HG03039 (cell line): ENCODE measurements around the gene TBX6.
"Not testable (repeated sequence)": the region's sequence is repeated elsewhere in the genome, so short reads cannot be mapped to it uniquely, and the experiment has no call there.

Source experiments
- ATAC-seq: cut with Tn5 transposase; IDR thresholded peaks from one replicate; pipeline ENCODE4 v1.9.1; 2021; ENCODE audit warnings: mild to moderate bottlenecking, moderate library complexity; ENCODE audit not compliant: unreplicated experiment

Gene TBX6

GRCh38 chr16:30091474-30092372 is at the start of gene TBX6:
TSS of gene TBX6 (minus strand) at chr16:30091924. CDS start at chr16:30091193, 731 bp downstream.
- ATAC-seq, result peak; percentile 49

GRCh38 chr16:30139583-30140481 is 48.1 kb upstream of the TBX6 start:
- ATAC-seq, result no peak

- ATAC-seq, result no peak
Observed at GRCh38 chr16:30137897-30138296, 46.2 kb upstream of the TBX6 start.

- ATAC-seq, result no peak
Observed at GRCh38 chr16:30136971-30137605, 45.4 kb upstream of the TBX6 start.

- no peak for ATAC-seq
Observed at GRCh38 chr16:30132591-30132990, 40.9 kb upstream of the TBX6 start.

GRCh38 chr16:30131869-30132475 is 40.2 kb upstream of the TBX6 start:
- ATAC-seq, result no peak

GRCh38 chr16:30127993-30128392 is 36.3 kb upstream of the TBX6 start:
- no peak for ATAC-seq

GRCh38 chr16:30125690-30126089 is 34.0 kb upstream of the TBX6 start:
- ATAC-seq, result not testable (repeated sequence)

- ATAC-seq, result no peak
Observed at GRCh38 chr16:30124985-30125379, 33.3 kb upstream of the TBX6 start.

- ATAC-seq, result peak; percentile 11
Observed at GRCh38 chr16:30122604-30123160, 31.0 kb upstream of the TBX6 start.

- ATAC-seq, result no peak
Observed at GRCh38 chr16:30121741-30122571, 30.2 kb upstream of the TBX6 start.

GRCh38 chr16:30120340-30121105 is 28.8 kb upstream of the TBX6 start:
- no peak for ATAC-seq

GRCh38 chr16:30119428-30119827 is 27.7 kb upstream of the TBX6 start:
- no peak for ATAC-seq

GRCh38 chr16:30117768-30118167 is 26.0 kb upstream of the TBX6 start:
- ATAC-seq, result no peak

- ATAC-seq, result no peak
Observed at GRCh38 chr16:30116291-30117207, 24.8 kb upstream of the TBX6 start.

GRCh38 chr16:30115238-30115637 is 23.5 kb upstream of the TBX6 start:
- ATAC-seq, result no peak

GRCh38 chr16:30114833-30115232 is 23.1 kb upstream of the TBX6 start:
- ATAC-seq, result not testable (repeated sequence)

- ATAC-seq, result no peak
Observed at GRCh38 chr16:30114411-30114810, 22.7 kb upstream of the TBX6 start.
